Measurements from ENCODE around the gene GRB10.

Gene GRB10

GRCh38 chr7:50679218-50680007 lies 103.3 kb downstream of the GRB10 start:
- Histone ChIP-seq H3K4me3 (ENCODE audit: insufficient read depth in 1 of 2, low read depth in 1 of 2, low read length in 2 of 2) (no peak overlapping the region), H3K14ac (ENCODE audit: low read length in 2 of 2) (no peak overlapping the region), H3K4me2 (ENCODE audit: low read length, poor library complexity, severe bottlenecking) (no peak overlapping the region), H3K9ac (ENCODE audit: low read length) (no peak overlapping the region), H3K23ac (ENCODE audit: low read length in 2 of 2) (no peak overlapping the region), H2AFZ (ENCODE audit: low read depth, low read length) (no peak overlapping the region), H3K18ac (ENCODE audit: low read depth in 1 of 2, low read length in 2 of 2) (no peak overlapping the region), H2BK15ac (ENCODE audit: low read depth, poor library complexity, severe bottlenecking) (no peak overlapping the region), H2BK120ac (ENCODE audit: low read depth, low read length) (no peak overlapping the region), H3K36me3 (ENCODE audit: control insufficient read depth in 1 of 2, insufficient read depth in 2 of 2, low read depth in 1 of 2, low read length in 2 of 2) (peaks cover 1 to 14% of the 10 kb centered on the region in 2 experiments), H3K27me3 (ENCODE audit: control insufficient read depth in 1 of 2, insufficient read depth in 1 of 2, low read length in 2 of 2) (no peaks in the 10 kb centered on the region), H3K4ac (ENCODE audit: low read depth in 1 of 2, low read length in 2 of 2) (no peak overlapping the region), H2BK5ac (ENCODE audit: low read depth, low read length, poor library complexity, severe bottlenecking) (no peak overlapping the region), H3K27ac (ENCODE audit: low read length, poor library complexity, severe bottlenecking) (no peak overlapping the region), H2AK5ac (ENCODE audit: low read length, severe bottlenecking) (no peak overlapping the region), H4K8ac (ENCODE audit: low read length) (no peak overlapping the region), H3K4me1 (ENCODE audit: control insufficient read depth, insufficient read depth, low read depth, low read length) (peaks cover 18% of the 10 kb centered on the region), H2BK12ac (ENCODE audit: low read length in 2 of 2) (no peak overlapping the region), H4K91ac (ENCODE audit: low read length) (no peak overlapping the region), H3K9me3 (ENCODE audit: control insufficient read depth, low read length) (no peaks in the 10 kb centered on the region), H3K79me1 (replicated peaks; ENCODE audit: low read length, poor library complexity, severe bottlenecking) (peaks cover 48% of the 10 kb centered on the region)
- peak; percentile 64 for DNase-seq
- 75% methylated on average over 3 of the region's 7 CpGs for WGBS

GRCh38 chr7:50678586-50678985 lies 104.1 kb downstream of the GRB10 start:
- Histone ChIP-seq H4K8ac (ENCODE audit: low read length) (no peak overlapping the region), H2BK5ac (ENCODE audit: low read depth, low read length, poor library complexity, severe bottlenecking) (no peak overlapping the region), H3K18ac (ENCODE audit: low read depth in 1 of 2, low read length in 2 of 2) (no peak overlapping the region), H3K4me3 (ENCODE audit: insufficient read depth in 1 of 2, low read depth in 1 of 2, low read length in 2 of 2) (no peak overlapping the region), H3K36me3 (ENCODE audit: control insufficient read depth in 1 of 2, insufficient read depth in 2 of 2, low read depth in 1 of 2, low read length in 2 of 2) (peaks cover 9 to 23% of the 10 kb centered on the region in 2 experiments), H4K91ac (ENCODE audit: low read length) (no peak overlapping the region), H3K4me2 (ENCODE audit: low read length, poor library complexity, severe bottlenecking) (no peak overlapping the region), H3K14ac (ENCODE audit: low read length in 2 of 2) (no peak overlapping the region), H2BK12ac (ENCODE audit: low read length in 2 of 2) (no peak overlapping the region), H2AK5ac (ENCODE audit: low read length, severe bottlenecking) (no peak overlapping the region), H3K27ac (ENCODE audit: low read length, poor library complexity, severe bottlenecking) (no peak overlapping the region), H2BK15ac (ENCODE audit: low read depth, poor library complexity, severe bottlenecking) (no peak overlapping the region), H3K23ac (ENCODE audit: low read length in 2 of 2) (no peak overlapping the region), H3K9ac (ENCODE audit: low read length) (no peak overlapping the region), H3K27me3 (ENCODE audit: control insufficient read depth in 1 of 2, insufficient read depth in 1 of 2, low read length in 2 of 2) (no peaks in the 10 kb centered on the region), H2BK120ac (ENCODE audit: low read depth, low read length) (no peak overlapping the region), H3K79me1 (replicated peaks; ENCODE audit: low read length, poor library complexity, severe bottlenecking) (peaks cover 54% of the 10 kb centered on the region), H3K9me3 (ENCODE audit: control insufficient read depth, low read length) (no peaks in the 10 kb centered on the region), H3K4ac (ENCODE audit: low read depth in 1 of 2, low read length in 2 of 2) (no peak overlapping the region), H3K4me1 (ENCODE audit: control insufficient read depth, insufficient read depth, low read depth, low read length) (peaks cover 21% of the 10 kb centered on the region), H2AFZ (ENCODE audit: low read depth, low read length) (no peak overlapping the region)
- no peak for DNase-seq
- WGBS: 88% methylated on average over 6 of the region's 7 CpGs

GRCh38 chr7:50677638-50677996 lies 105.1 kb downstream of the GRB10 start:
- no peak overlapping the region for H3K4ac ChIP-seq (ENCODE audit: low read depth in 1 of 2, low read length in 2 of 2)
- H3K27me3 ChIP-seq (ENCODE audit: control insufficient read depth in 1 of 2, insufficient read depth in 1 of 2, low read length in 2 of 2): no peaks in the 10 kb centered on the region
- DNase-seq: no peak
- H2BK120ac ChIP-seq (ENCODE audit: low read depth, low read length): no peak overlapping the region
- H2BK15ac ChIP-seq (ENCODE audit: low read depth, poor library complexity, severe bottlenecking): no peak overlapping the region
- H2BK5ac ChIP-seq (ENCODE audit: low read depth, low read length, poor library complexity, severe bottlenecking): no peak overlapping the region
- peaks cover 59% of the 10 kb centered on the region for H3K79me1 ChIP-seq (replicated peaks; ENCODE audit: low read length, poor library complexity, severe bottlenecking)
- no peak overlapping the region for H2AK5ac ChIP-seq (ENCODE audit: low read length, severe bottlenecking)
- H3K9ac ChIP-seq (ENCODE audit: low read length): no peak overlapping the region
- H3K18ac ChIP-seq (ENCODE audit: low read depth in 1 of 2, low read length in 2 of 2): no peak overlapping the region
- 98% methylated on average over 7 of the region's 7 CpGs for WGBS
- no peak overlapping the region for H2AFZ ChIP-seq (ENCODE audit: low read depth, low read length)
- H2BK12ac ChIP-seq (ENCODE audit: low read length in 2 of 2): no peak overlapping the region
- H3K23ac ChIP-seq (ENCODE audit: low read length in 2 of 2): no peak overlapping the region
- no peak overlapping the region for H4K91ac ChIP-seq (ENCODE audit: low read length)
- H3K36me3 ChIP-seq (ENCODE audit: control insufficient read depth in 1 of 2, insufficient read depth in 2 of 2, low read depth in 1 of 2, low read length in 2 of 2): peaks cover 17 to 32% of the 10 kb centered on the region in 2 experiments
- no peak overlapping the region for H4K8ac ChIP-seq (ENCODE audit: low read length)
- no peak overlapping the region for H3K4me2 ChIP-seq (ENCODE audit: low read length, poor library complexity, severe bottlenecking)
- no peaks in the 10 kb centered on the region for H3K9me3 ChIP-seq (ENCODE audit: control insufficient read depth, low read length)
- no peak overlapping the region for H3K27ac ChIP-seq (ENCODE audit: low read length, poor library complexity, severe bottlenecking)
- H3K4me3 ChIP-seq (ENCODE audit: insufficient read depth in 1 of 2, low read depth in 1 of 2, low read length in 2 of 2): no peak overlapping the region
- H3K4me1 ChIP-seq (ENCODE audit: control insufficient read depth, insufficient read depth, low read depth, low read length): peaks cover 21% of the 10 kb centered on the region
- no peak overlapping the region for H3K14ac ChIP-seq (ENCODE audit: low read length in 2 of 2)

- Histone ChIP-seq H3K4me2 (ENCODE audit: low read length, poor library complexity, severe bottlenecking) (no peak overlapping the region), H2AK5ac (ENCODE audit: low read length, severe bottlenecking) (peak overlapping the region; percentile 62), H2BK5ac (ENCODE audit: low read depth, low read length, poor library complexity, severe bottlenecking) (no peak overlapping the region), H4K8ac (ENCODE audit: low read length) (no peak overlapping the region), H3K36me3 (ENCODE audit: control insufficient read depth in 1 of 2, insufficient read depth in 2 of 2, low read depth in 1 of 2, low read length in 2 of 2) (peaks cover 24 to 38% of the 10 kb centered on the region in 2 experiments), H3K23ac (ENCODE audit: low read length in 2 of 2) (no peak overlapping the region), H3K4me1 (ENCODE audit: control insufficient read depth, insufficient read depth, low read depth, low read length) (peaks cover 21% of the 10 kb centered on the region), H3K4me3 (ENCODE audit: insufficient read depth in 1 of 2, low read depth in 1 of 2, low read length in 2 of 2) (no peak overlapping the region), H3K14ac (ENCODE audit: low read length in 2 of 2) (peak overlapping the region in 1 of 2 experiments; percentile 11), H2BK15ac (ENCODE audit: low read depth, poor library complexity, severe bottlenecking) (no peak overlapping the region), H3K18ac (ENCODE audit: low read depth in 1 of 2, low read length in 2 of 2) (no peak overlapping the region), H2AFZ (ENCODE audit: low read depth, low read length) (no peak overlapping the region), H2BK120ac (ENCODE audit: low read depth, low read length) (no peak overlapping the region), H3K9ac (ENCODE audit: low read length) (peak overlapping the region; percentile 11), H3K9me3 (ENCODE audit: control insufficient read depth, low read length) (no peaks in the 10 kb centered on the region), H3K79me1 (replicated peaks; ENCODE audit: low read length, poor library complexity, severe bottlenecking) (peaks cover 62% of the 10 kb centered on the region), H3K4ac (ENCODE audit: low read depth in 1 of 2, low read length in 2 of 2) (no peak overlapping the region), H3K27ac (ENCODE audit: low read length, poor library complexity, severe bottlenecking) (no peak overlapping the region), H2BK12ac (ENCODE audit: low read length in 2 of 2) (peak overlapping the region in 1 of 2 experiments; percentile 42), H4K91ac (ENCODE audit: low read length) (no peak overlapping the region), H3K27me3 (ENCODE audit: control insufficient read depth in 1 of 2, insufficient read depth in 1 of 2, low read length in 2 of 2) (no peaks in the 10 kb centered on the region)
- 92% methylated on average over 13 of the region's 13 CpGs for whole genome bisulfite sequencing
- no peak for DNase-seq
Measured at GRCh38 chr7:50676740-50677637, 105.7 kb downstream of the GRB10 start.

Data from mesenchymal stem cell (in vitro differentiated cells and primary cell).